A549 (cell line): ENCODE results near the gene THOC7. TPM values are rescaled to one million over a fixed set of nuclear protein-coding genes. Genes with fewer than 3 reads are reported as not detected.

Experiments
- ATAC-seq, 2 experiments: fragments of 200-7000 bp in 1 of 2; fragments of >200 bp in 1 of 2; cut with Nextera tagmentation in 1 of 2; cut with Tn5 transposase in 1 of 2; 3 replicates each; pipeline versions ENCODE4 v1.8.0 to v1.9.1; 2018 to 2020; ENCODE audit warnings: mild to moderate bottlenecking in 1 of 2, moderate library complexity in 1 of 2
- CTCF ChIA-PET: fragments of 300-600 bp; sonication (Branson Sonifier 250); formaldehyde crosslinking; extraction: SDS; loops from one replicate; lab custom pipeline; 2021; ENCODE audit warnings: antibody characterized with exemption, inconsistent platforms; lab: Yijun Ruan, JAX
- POLR2A ChIA-PET: fragments of 350-600 bp; formaldehyde crosslinking; extraction: SDS; loops from one replicate; lab custom pipeline; 2021; ENCODE audit warnings: antibody characterized with exemption, inconsistent platforms; lab: Yijun Ruan, JAX
- DNase-seq, 2 experiments: peaks; one replicate each; pipeline versions ENCODE4 v3.0.0 to v3.0.0-alpha.2; 2011 to 2016; ENCODE audit warnings: low read depth in 1 of 2, low spot score in 1 of 2
- FAIRE-seq: peaks from 2 replicates; lab custom pipeline; 2011; peaks lifted over from hg19 to GRCh38; lab: Jason Lieb, UNC
- H3K27ac ChIP-seq, 2 experiments: fragments of >200 bp; sonication (Bioruptor Twin); formaldehyde crosslinking; 3 replicates each; pipeline ENCODE4 v1.5.1; 2016 to 2017
- H3K4me1 ChIP-seq: fragments of >200 bp; sonication (Bioruptor Twin); formaldehyde crosslinking; 3 replicates; pipeline ENCODE4 v1.6.1; 2016
- H3K4me2 ChIP-seq: fragments of >200 bp; sonication (Bioruptor Twin); formaldehyde crosslinking; 3 replicates; pipeline ENCODE4 v1.6.1; 2016
- H3K4me3 ChIP-seq: fragments of >200 bp; sonication (Bioruptor Twin); formaldehyde crosslinking; 3 replicates; pipeline ENCODE4 v1.5.1; 2016
- H3K9me3 ChIP-seq: fragments of >200 bp; sonication (Bioruptor Twin); formaldehyde crosslinking; 3 replicates; pipeline ENCODE4 v1.6.1; 2016
- BHLHE40 ChIP-seq: IDR thresholded peaks from 2 replicates; pipeline ENCODE4 v1.6.1; 2012; ENCODE audit warnings: low read depth, low read length, inconsistent platforms
- CHD2 ChIP-seq: fragments of 150-350 bp; IDR thresholded peaks from 2 replicates; pipeline ENCODE4 v1.6.1; 2014; ENCODE audit warnings: low read length; ENCODE audit not compliant: partially characterized antibody
- CHD4 ChIP-seq: fragments of 200-600 bp; sonication (generic); IDR thresholded peaks from 2 replicates; pipeline ENCODE4 v1.6.1; 2016; ENCODE audit warnings: antibody characterized with exemption, mild to moderate bottlenecking, borderline replicate concordance
- FOXS1 ChIP-seq: fragments of 250-450 bp; sonication (Bioruptor Pico); IDR thresholded peaks from 2 replicates; pipeline ENCODE4 v1.5.0; 2020; ENCODE audit warnings: mild to moderate bottlenecking, moderate library complexity
- GATA3 ChIP-seq: IDR thresholded peaks from 2 replicates; pipeline ENCODE4 v1.6.1; 2012; ENCODE audit warnings: borderline replicate concordance
- HES2 ChIP-seq: fragments of >200 bp; sonication (Bioruptor Twin); formaldehyde crosslinking; IDR thresholded peaks from 2 replicates; pipeline ENCODE4 v1.6.1; 2016
- HOXA7 ChIP-seq: fragments of 250-450 bp; sonication (Bioruptor Pico); IDR thresholded peaks from 2 replicates; pipeline ENCODE4 v1.5.0; 2020; ENCODE audit warnings: mild to moderate bottlenecking, moderate library complexity
- KDM1A ChIP-seq: fragments of 200-600 bp; sonication (generic); IDR thresholded peaks from 2 replicates; pipeline ENCODE4 v1.6.1; 2016; ENCODE audit warnings: low read depth, mild to moderate bottlenecking
- MAFK ChIP-seq: fragments of 450-650 bp; IDR thresholded peaks from 2 replicates; pipeline ENCODE4 v1.6.1; 2014; ENCODE audit not compliant: partially characterized antibody
- MAX ChIP-seq: IDR thresholded peaks from 2 replicates; pipeline ENCODE4 v1.6.1; 2012
- PHF8 ChIP-seq: fragments of 200-600 bp; sonication (generic); IDR thresholded peaks from 2 replicates; pipeline ENCODE4 v1.6.1; 2016; ENCODE audit warnings: low read depth, mild to moderate bottlenecking, antibody characterized with exemption, moderate library complexity, borderline replicate concordance
- SMC3 ChIP-seq: fragments of >200 bp; sonication (Bioruptor Twin); formaldehyde crosslinking; IDR thresholded peaks from 3 replicates; pipeline ENCODE4 v1.6.1; 2018; ENCODE audit warnings: inconsistent platforms
- SREBF2 ChIP-seq: fragments of 450-650 bp; IDR thresholded peaks from 2 replicates; pipeline ENCODE4 v1.6.1; 2014; ENCODE audit warnings: mild to moderate bottlenecking, moderate library complexity
- TFCP2L1 ChIP-seq: fragments of 250-450 bp; sonication (Bioruptor Pico); IDR thresholded peaks from 2 replicates; pipeline ENCODE4 v1.5.0; 2021; ENCODE audit warnings: mild to moderate bottlenecking
- ZNF302 ChIP-seq: fragments of 250-450 bp; sonication (Bioruptor Pico); IDR thresholded peaks from 2 replicates; pipeline ENCODE4 v1.9.0; 2021; ENCODE audit warnings: inconsistent platforms, mild to moderate bottlenecking, moderate library complexity
- WGBS: methylation state at CpG from one replicate; pipeline ENCODE4 v1.1.6; 2017; ENCODE audit errors: missing lambda C conversion rate; 5-methylcytosine and 5-hydroxymethylcytosine counted together
- polyA plus RNA-seq, 4 experiments: library from polyadenylated mRNA; depleted of rRNA in 3 of 4; stranded (reverse); fragments of >200 nt; fragmentation: RNase III in 1 of 4; extraction: RNeasy Plus Mini Kit Qiagen cat#74134 plus additional on column Dnase treatment in 1 of 4; gene quantifications; 2 replicates in 3 of 4; 3 replicates in 1 of 4; pipeline ENCODE4 v1.2.3, GENCODE V29; 2011 to 2017
- TF ChIP-seq, protein P1 (sequence below): fragments of 200-600 bp; sonication (generic); IDR thresholded peaks from 2 replicates; pipeline ENCODE4 v1.6.1; 2016; ENCODE audit warnings: antibody characterized with exemption, mild to moderate bottlenecking, moderate library complexity
- TF ChIP-seq, protein P2 (sequence below): IDR thresholded peaks from 2 replicates; pipeline ENCODE4 v1.6.1; 2012; ENCODE audit warnings: low read depth, borderline replicate concordance

THOC7 gene
- polyA plus RNA-seq, 2 of the 4 experiments (the other 2 are of a cell fraction): 65.2 to 71.7 TPM

DNA sequence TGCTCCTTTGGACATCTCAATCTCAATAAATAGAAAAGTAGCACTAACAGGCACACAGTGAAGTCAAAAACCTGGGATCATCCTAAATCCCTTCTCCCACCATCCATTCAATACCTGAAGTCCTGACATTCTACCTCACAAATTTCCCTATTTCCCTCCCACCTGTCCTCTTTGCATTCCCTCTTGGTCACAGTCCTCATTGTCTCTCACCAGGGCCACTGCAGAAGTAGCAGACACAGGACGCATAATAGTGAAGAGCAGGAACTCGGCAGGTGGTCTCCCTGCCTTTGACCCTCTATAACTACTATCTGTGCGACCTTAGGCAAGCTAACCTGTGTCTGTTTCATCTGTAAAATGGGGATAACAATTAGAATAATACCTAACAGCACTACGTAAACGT, 2.3 kb downstream of the THOC7 start:
- Histone ChIP-seq H3K27ac (no peak overlapping the region), H3K4me2 (no peak overlapping the region), H3K9me3 (no peaks in the 10 kb centered on the region), H3K4me1 (peaks cover 19% of the 10 kb centered on the region; the same call in 1 of the 3 replicates), H3K4me3 (no peak overlapping the region)
- ATAC-seq (no peak), FAIRE-seq (no peak), DNase-seq (no peak)
- 87% methylated on average over 5 of the region's 5 CpGs for WGBS
- ChIA-PET CTCF (no interaction called here), POLR2A (no interaction called here)
- TF ChIP-seq, protein P1, sequence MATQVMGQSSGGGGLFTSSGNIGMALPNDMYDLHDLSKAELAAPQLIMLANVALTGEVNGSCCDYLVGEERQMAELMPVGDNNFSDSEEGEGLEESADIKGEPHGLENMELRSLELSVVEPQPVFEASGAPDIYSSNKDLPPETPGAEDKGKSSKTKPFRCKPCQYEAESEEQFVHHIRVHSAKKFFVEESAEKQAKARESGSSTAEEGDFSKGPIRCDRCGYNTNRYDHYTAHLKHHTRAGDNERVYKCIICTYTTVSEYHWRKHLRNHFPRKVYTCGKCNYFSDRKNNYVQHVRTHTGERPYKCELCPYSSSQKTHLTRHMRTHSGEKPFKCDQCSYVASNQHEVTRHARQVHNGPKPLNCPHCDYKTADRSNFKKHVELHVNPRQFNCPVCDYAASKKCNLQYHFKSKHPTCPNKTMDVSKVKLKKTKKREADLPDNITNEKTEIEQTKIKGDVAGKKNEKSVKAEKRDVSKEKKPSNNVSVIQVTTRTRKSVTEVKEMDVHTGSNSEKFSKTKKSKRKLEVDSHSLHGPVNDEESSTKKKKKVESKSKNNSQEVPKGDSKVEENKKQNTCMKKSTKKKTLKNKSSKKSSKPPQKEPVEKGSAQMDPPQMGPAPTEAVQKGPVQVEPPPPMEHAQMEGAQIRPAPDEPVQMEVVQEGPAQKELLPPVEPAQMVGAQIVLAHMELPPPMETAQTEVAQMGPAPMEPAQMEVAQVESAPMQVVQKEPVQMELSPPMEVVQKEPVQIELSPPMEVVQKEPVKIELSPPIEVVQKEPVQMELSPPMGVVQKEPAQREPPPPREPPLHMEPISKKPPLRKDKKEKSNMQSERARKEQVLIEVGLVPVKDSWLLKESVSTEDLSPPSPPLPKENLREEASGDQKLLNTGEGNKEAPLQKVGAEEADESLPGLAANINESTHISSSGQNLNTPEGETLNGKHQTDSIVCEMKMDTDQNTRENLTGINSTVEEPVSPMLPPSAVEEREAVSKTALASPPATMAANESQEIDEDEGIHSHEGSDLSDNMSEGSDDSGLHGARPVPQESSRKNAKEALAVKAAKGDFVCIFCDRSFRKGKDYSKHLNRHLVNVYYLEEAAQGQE: no peak
- TF ChIP-seq SREBF2 (no peak), GATA3 (no peak)
- TF ChIP-seq, protein P2, sequence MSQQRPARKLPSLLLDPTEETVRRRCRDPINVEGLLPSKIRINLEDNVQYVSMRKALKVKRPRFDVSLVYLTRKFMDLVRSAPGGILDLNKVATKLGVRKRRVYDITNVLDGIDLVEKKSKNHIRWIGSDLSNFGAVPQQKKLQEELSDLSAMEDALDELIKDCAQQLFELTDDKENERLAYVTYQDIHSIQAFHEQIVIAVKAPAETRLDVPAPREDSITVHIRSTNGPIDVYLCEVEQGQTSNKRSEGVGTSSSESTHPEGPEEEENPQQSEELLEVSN: no peak

- WGBS: 79% methylated on average over 3 of the region's 3 CpGs
- H3K27ac ChIP-seq: no peak overlapping the region
- TF ChIP-seq SMC3 (no peak), HOXA7 (CRISPR knock-in tag) (no peak), MAFK (no peak)
- no peak for FAIRE-seq
- no peak overlapping the region for H3K4me3 ChIP-seq
- H3K4me1 ChIP-seq: peaks cover 19% of the 10 kb centered on the region; the same call in 2 of the 3 replicates
- no peak overlapping the region for H3K4me2 ChIP-seq
- DNase-seq: no peak
- POLR2A ChIA-PET: no interaction called here
- H3K9me3 ChIP-seq: no peaks in the 10 kb centered on the region
- CTCF ChIA-PET: interaction anchor here (0.6 kb wide), 1 partner anchor 28 kb away, joined by 3 read pairs; no protein-coding TSS in a partner anchor
- ATAC-seq: no peak
Measured at GRCh38 chr3:63860776-63861175, 2.8 kb downstream of the THOC7 start.

- FAIRE-seq (no peak), ATAC-seq (no peak)
Measured at GRCh38 chr3:63857311-63857710, 6.3 kb downstream of the THOC7 start.

GRCh38 chr3:63855333-63855940, 8.2 kb downstream of the THOC7 start:
- peaks cover 12% of the 10 kb centered on the region; the same call in 1 of the 3 replicates for H3K4me1 ChIP-seq
- H3K4me3 ChIP-seq: no peak overlapping the region
- ATAC-seq: no peak
- no peak for TF ChIP-seq ZNF302 (CRISPR knock-in tag)
- no peak for TF ChIP-seq TFCP2L1
- no peak for TF ChIP-seq MAX
- TF ChIP-seq CHD4: no peak
- TF ChIP-seq CHD2: no peak
- TF ChIP-seq PHF8: no peak
- H3K27ac ChIP-seq: 0 out of 6 replicates have a peak overlapping the region, but pooled peaks of 1 of the 2 experiments have one; percentile 32
- WGBS: 33% methylated on average over 1 of the region's 1 CpG
- no peak for FAIRE-seq
- DNase-seq: no peak
- 0 out of 3 replicates have a peak overlapping the region, but pooled peaks have one; percentile 18 for H3K4me2 ChIP-seq
- POLR2A ChIA-PET: no interaction called here
- CTCF ChIA-PET: no interaction called here
- H3K9me3 ChIP-seq: no peaks in the 10 kb centered on the region

More at GRCh38 chr3:63857311-63857710, 6.3 kb downstream of the THOC7 start:
- Histone ChIP-seq H3K4me2 (no peak overlapping the region), H3K9me3 (no peaks in the 10 kb centered on the region), H3K4me1 (peaks cover 15% of the 10 kb centered on the region; the same call in 1 of the 3 replicates), H3K4me3 (no peak overlapping the region), H3K27ac (no peak overlapping the region)
- ChIA-PET CTCF (no interaction called here), POLR2A (no interaction called here)
- DNase-seq: no peak
- 71% methylated on average over 2 of the region's 2 CpGs for WGBS
- TF ChIP-seq FOXS1 (CRISPR knock-in tag) (no peak), BHLHE40 (no peak), HES2 (no peak), KDM1A (no peak)
